Measurements from ENCODE around the gene WDPCP. TPM values are rescaled to one million over a fixed set of nuclear protein-coding genes. Genes with fewer than 3 reads are reported as not detected.

Gene WDPCP
- polyA plus RNA-seq, 1 donor from 2014 or later: 8.9 TPM

DNA sequence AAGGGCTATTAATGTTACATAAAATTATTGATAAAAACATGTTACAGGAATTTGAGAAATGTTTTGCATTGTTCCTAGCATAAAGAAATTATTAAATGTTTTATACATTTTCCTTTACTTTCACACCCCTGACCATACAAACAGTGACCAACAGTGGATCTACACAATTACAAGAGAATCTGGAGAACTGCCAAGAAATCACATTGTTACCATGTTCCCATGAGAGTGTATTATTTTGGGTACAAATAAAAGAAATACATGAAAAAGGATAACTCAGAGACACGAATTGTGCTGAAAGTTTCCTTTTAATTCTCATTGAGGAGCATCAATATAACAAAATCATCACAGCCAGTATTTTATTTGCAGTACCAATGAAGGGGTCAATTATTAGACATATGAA, 150.1 kb downstream of the WDPCP start:
- H3K79me2 ChIP-seq (replicated peaks; ENCODE audit: insufficient read depth, low read length): no peaks in the 10 kb centered on the region
- H4K20me1 ChIP-seq (ENCODE audit: insufficient read depth): no peaks in the 10 kb centered on the region
- H3K4me2 ChIP-seq (ENCODE audit: low read length): no peak overlapping the region
- no peaks in the 10 kb centered on the region for H3K36me3 ChIP-seq (ENCODE audit: insufficient read depth, low read length)
- H3K4me3 ChIP-seq (ENCODE audit: low read length): no peak overlapping the region
- H3K27me3 ChIP-seq (ENCODE audit: insufficient read depth, low read depth, low read length): no peaks in the 10 kb centered on the region
- no peaks in the 10 kb centered on the region for H3K9me3 ChIP-seq (ENCODE audit: low read length)
- TF ChIP-seq TAF1 (IDR thresholded peaks at IDR 0.05; ENCODE audit: low read depth) (no peak), EP300 (conservative IDR thresholded peaks at IDR 0.05; ENCODE audit: poor library complexity, severe bottlenecking) (no peak), MXI1 (conservative IDR thresholded peaks at IDR 0.05; ENCODE audit: poor library complexity, severe bottlenecking) (no peak), EZH2 (IDR thresholded peaks at IDR 0.05; ENCODE audit: borderline replicate concordance, insufficient read depth, low read length, poor library complexity, severe bottlenecking) (no peak), POLR2AphosphoS5 (IDR thresholded peaks at IDR 0.05) (no peak), RAD21 (conservative IDR thresholded peaks at IDR 0.05) (no peak), SMC3 (conservative IDR thresholded peaks at IDR 0.05; ENCODE audit: poor library complexity) (no peak)
- TF ChIP-seq, protein P1, sequence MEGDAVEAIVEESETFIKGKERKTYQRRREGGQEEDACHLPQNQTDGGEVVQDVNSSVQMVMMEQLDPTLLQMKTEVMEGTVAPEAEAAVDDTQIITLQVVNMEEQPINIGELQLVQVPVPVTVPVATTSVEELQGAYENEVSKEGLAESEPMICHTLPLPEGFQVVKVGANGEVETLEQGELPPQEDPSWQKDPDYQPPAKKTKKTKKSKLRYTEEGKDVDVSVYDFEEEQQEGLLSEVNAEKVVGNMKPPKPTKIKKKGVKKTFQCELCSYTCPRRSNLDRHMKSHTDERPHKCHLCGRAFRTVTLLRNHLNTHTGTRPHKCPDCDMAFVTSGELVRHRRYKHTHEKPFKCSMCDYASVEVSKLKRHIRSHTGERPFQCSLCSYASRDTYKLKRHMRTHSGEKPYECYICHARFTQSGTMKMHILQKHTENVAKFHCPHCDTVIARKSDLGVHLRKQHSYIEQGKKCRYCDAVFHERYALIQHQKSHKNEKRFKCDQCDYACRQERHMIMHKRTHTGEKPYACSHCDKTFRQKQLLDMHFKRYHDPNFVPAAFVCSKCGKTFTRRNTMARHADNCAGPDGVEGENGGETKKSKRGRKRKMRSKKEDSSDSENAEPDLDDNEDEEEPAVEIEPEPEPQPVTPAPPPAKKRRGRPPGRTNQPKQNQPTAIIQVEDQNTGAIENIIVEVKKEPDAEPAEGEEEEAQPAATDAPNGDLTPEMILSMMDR (IDR thresholded peaks at IDR 0.05; ENCODE audit: poor library complexity, severe bottlenecking): no peak
- TF ChIP-seq, protein P2, sequence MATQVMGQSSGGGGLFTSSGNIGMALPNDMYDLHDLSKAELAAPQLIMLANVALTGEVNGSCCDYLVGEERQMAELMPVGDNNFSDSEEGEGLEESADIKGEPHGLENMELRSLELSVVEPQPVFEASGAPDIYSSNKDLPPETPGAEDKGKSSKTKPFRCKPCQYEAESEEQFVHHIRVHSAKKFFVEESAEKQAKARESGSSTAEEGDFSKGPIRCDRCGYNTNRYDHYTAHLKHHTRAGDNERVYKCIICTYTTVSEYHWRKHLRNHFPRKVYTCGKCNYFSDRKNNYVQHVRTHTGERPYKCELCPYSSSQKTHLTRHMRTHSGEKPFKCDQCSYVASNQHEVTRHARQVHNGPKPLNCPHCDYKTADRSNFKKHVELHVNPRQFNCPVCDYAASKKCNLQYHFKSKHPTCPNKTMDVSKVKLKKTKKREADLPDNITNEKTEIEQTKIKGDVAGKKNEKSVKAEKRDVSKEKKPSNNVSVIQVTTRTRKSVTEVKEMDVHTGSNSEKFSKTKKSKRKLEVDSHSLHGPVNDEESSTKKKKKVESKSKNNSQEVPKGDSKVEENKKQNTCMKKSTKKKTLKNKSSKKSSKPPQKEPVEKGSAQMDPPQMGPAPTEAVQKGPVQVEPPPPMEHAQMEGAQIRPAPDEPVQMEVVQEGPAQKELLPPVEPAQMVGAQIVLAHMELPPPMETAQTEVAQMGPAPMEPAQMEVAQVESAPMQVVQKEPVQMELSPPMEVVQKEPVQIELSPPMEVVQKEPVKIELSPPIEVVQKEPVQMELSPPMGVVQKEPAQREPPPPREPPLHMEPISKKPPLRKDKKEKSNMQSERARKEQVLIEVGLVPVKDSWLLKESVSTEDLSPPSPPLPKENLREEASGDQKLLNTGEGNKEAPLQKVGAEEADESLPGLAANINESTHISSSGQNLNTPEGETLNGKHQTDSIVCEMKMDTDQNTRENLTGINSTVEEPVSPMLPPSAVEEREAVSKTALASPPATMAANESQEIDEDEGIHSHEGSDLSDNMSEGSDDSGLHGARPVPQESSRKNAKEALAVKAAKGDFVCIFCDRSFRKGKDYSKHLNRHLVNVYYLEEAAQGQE (IDR thresholded peaks at IDR 0.05; ENCODE audit: borderline replicate concordance): no peak
- no peak overlapping the region for H2AFZ ChIP-seq (ENCODE audit: low read depth, low read length)
- H3K9me2 ChIP-seq (ENCODE audit: insufficient read depth, low read length): no peaks in the 10 kb centered on the region
- H3K27ac ChIP-seq (ENCODE audit: low read length): no peak overlapping the region
- no peak overlapping the region for H3K9ac ChIP-seq (ENCODE audit: low read length)
- peaks cover 3% of the 10 kb centered on the region for H3F3A ChIP-seq (ENCODE audit: insufficient read depth, low read length, poor library complexity, severe bottlenecking)

DNA sequence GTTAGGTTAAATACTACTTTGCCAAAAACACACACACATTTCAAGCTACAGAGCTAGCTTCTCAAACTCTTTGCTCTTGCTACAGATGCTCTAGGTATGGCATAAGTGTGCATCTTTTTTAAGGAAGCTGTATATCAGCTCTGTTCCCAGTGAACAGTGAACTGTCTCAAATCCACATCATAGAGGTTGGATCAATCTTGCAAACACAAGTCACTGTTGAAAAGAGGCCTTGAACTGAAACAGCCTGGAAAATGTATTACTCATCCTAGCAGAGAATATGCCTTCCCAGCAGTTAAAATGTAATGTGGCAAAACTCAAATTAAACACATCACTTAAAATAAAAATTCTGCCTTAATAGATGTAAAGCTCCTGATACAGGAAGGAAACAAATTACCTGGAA, 151.8 kb downstream of the WDPCP start:
- TF ChIP-seq RAD21 (conservative IDR thresholded peaks at IDR 0.05): no peak
- no peak for TF ChIP-seq EP300 (conservative IDR thresholded peaks at IDR 0.05; ENCODE audit: poor library complexity, severe bottlenecking)
- TF ChIP-seq SMC3 (conservative IDR thresholded peaks at IDR 0.05; ENCODE audit: poor library complexity): no peak
- TF ChIP-seq, protein P1 (IDR thresholded peaks at IDR 0.05; ENCODE audit: poor library complexity, severe bottlenecking): no peak
- TF ChIP-seq MXI1 (conservative IDR thresholded peaks at IDR 0.05; ENCODE audit: poor library complexity, severe bottlenecking): no peak
- no peak for TF ChIP-seq TAF1 (IDR thresholded peaks at IDR 0.05; ENCODE audit: low read depth)
- TF ChIP-seq, protein P2 (IDR thresholded peaks at IDR 0.05; ENCODE audit: borderline replicate concordance): no peak
- TF ChIP-seq EZH2 (IDR thresholded peaks at IDR 0.05; ENCODE audit: borderline replicate concordance, insufficient read depth, low read length, poor library complexity, severe bottlenecking): no peak
- no peak for TF ChIP-seq POLR2AphosphoS5 (IDR thresholded peaks at IDR 0.05)
- Histone ChIP-seq H3K79me2 (replicated peaks; ENCODE audit: insufficient read depth, low read length) (no peaks in the 10 kb centered on the region), H3K27me3 (ENCODE audit: insufficient read depth, low read depth, low read length) (no peaks in the 10 kb centered on the region), H3K9me2 (ENCODE audit: insufficient read depth, low read length) (no peaks in the 10 kb centered on the region), H2AFZ (ENCODE audit: low read depth, low read length) (no peak overlapping the region), H4K20me1 (ENCODE audit: insufficient read depth) (no peaks in the 10 kb centered on the region), H3K4me3 (ENCODE audit: low read length) (no peak overlapping the region), H3F3A (ENCODE audit: insufficient read depth, low read length, poor library complexity, severe bottlenecking) (peaks cover 3% of the 10 kb centered on the region), H3K36me3 (ENCODE audit: insufficient read depth, low read length) (no peaks in the 10 kb centered on the region), H3K27ac (ENCODE audit: low read length) (no peak overlapping the region), H3K9ac (ENCODE audit: low read length) (no peak overlapping the region), H3K4me2 (ENCODE audit: low read length) (no peak overlapping the region), H3K9me3 (ENCODE audit: low read length) (no peaks in the 10 kb centered on the region)

All from neural cell (in vitro differentiated cells).